SKM-1 treated with dmso at 0.1 percent for 144 hours (cell line): ENCODE measurements around the gene FBXL3.

ENCODE experiments used
- DNase-seq: peaks from one replicate; lab custom pipeline; 2025; ENCODE audit not compliant: unreplicated experiment; lab: John Stamatoyannopoulos, UW

Gene FBXL3, protein sequence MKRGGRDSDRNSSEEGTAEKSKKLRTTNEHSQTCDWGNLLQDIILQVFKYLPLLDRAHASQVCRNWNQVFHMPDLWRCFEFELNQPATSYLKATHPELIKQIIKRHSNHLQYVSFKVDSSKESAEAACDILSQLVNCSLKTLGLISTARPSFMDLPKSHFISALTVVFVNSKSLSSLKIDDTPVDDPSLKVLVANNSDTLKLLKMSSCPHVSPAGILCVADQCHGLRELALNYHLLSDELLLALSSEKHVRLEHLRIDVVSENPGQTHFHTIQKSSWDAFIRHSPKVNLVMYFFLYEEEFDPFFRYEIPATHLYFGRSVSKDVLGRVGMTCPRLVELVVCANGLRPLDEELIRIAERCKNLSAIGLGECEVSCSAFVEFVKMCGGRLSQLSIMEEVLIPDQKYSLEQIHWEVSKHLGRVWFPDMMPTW

GRCh38 chr13:77026861-77027621 is at the start of gene FBXL3:
Gene FBXL3 (minus strand): TSS chr13:77027159. CDS start chr13:77021860, 5,299 bp downstream.
- DNase-seq = peak; percentile 69

GRCh38 chr13:77067519-77067918 is 40.6 kb upstream of the FBXL3 start:
- no peak for DNase-seq

DNA sequence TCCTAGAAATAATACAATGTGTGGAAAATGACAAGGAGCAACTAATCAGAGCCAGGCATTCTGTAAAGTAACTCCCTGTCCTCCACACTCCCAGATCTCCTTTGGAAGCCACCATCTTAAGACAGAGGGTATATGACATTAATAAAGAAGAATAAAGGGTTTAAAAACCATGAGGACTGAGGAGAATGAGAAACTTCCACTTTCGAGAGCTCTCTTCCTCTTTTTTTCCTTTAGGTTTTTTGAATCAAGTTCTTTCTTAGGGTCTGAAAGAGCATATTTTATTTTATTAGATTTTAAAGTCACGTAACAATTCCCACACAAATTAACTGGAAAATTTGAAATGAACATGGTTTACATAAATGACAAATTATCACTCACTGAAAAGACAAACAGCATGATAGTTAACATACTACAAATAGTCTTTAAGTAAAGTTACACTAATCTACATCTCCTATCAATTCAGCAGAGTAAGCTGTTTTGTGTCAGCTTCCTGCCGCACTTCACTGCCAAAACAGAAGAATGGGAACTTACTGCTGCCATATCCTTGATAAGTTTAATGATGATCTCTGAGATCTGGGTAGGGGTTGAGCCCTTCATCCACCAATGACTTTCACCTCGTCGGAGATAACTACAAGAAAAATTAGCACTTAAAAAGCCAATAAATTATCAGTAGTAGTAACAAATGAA is 38.6 kb upstream of the FBXL3 start:
- no peak for DNase-seq

DNA sequence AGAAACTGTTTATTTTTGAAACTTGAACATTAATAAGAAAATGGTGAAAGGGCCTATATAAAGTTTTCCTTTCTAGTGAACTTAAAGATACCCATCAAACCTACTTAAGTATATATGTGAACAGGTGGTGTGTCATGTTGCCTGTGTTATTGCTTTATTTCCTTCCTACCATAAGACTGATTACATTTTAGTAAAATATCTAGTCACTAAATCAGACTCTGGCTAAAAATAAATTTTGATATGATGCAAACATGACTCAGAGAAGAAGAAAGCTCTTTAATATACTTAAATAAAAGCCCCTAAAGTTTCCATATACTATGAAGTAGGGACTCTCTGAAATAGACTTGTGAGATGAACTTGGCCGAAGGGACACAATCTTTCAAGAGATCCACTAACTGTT is 35.1 kb upstream of the FBXL3 start:
- DNase-seq = no peak

- DNase-seq = no peak
These were observed 34.4 kb upstream of the FBXL3 start for GRCh38 chr13:77061362-77061761.

- no peak for DNase-seq
These were observed 29.9 kb upstream of the FBXL3 start for GRCh38 chr13:77056886-77057285.

- no peak for DNase-seq
These were observed 29.4 kb upstream of the FBXL3 start for GRCh38 chr13:77056382-77056781.

- DNase-seq = no peak
These were observed 28.2 kb upstream of the FBXL3 start for GRCh38 chr13:77055158-77055557.

DNA sequence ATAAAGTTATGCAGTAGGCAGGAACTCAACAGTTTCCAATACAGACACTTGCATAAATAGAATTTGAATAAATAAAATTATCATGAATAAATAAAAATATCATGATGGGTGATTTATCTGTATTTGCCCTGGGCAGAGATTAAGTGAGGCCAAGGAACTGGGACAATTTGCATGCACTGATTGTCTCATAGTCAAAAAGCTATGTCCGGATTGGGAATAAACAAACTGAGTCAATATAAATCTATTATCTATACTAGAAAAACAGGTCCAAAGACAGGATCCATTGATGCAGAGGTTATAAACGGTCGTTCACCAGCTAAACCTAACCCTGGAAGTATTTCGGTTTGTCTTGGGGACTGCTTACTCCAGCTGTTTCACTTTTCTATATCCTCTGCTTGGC is 26.2 kb upstream of the FBXL3 start:
- no peak for DNase-seq

- peak; percentile 44 for DNase-seq
These were observed 21.7 kb upstream of the FBXL3 start for GRCh38 chr13:77048681-77049080.

GRCh38 chr13:77047649-77048343 is 20.8 kb upstream of the FBXL3 start:
- no peak for DNase-seq

DNA sequence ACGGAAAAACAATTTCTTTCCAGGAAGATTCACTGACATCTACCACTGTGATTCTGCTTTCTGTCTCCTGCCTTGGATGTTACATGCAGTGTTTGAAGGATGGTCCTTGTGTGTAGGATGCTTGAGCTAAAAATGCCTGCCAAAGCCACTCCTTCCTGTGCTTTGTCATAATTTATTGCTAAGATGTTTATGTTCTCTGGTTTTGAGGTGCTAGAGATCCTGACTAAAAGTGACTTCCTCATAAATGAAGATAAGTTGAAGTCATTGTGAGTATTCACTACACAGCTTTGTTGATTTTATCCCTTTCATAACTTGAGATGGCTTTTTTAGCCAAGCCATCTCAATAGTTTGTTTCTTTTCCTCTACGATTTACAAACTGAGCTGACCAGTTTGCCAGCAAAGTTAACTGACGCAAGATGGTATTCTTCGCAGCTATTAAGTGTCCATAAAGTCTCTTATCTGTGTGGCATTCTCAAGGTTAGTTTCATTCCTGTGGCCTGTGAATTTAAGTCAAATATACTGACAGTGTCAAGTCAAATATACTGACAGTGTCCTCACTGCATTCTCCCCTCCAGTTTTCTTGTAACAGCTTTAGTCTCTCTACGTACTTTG is 15.7 kb upstream of the FBXL3 start:
- DNase-seq = no peak

DNA sequence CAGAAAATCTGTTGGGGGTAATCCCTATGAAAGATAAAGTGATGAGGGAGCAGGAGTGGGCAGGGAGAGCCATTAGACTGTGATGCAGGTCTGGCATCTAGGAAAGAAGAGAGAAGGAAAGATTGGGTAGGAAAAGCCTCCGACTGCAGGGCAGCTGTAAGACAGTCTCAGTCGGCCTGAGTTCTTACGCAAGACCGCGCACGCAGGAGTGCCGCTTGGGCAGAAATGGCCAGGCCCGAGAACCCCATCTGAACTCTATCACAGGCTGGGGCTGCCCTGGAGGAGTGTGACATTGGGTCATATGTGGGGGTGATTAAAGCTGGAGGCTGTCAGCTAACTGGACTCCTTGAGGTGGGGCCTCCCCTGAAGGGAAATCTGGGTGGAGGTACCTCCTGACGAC is 13.9 kb upstream of the FBXL3 start:
- no peak for DNase-seq

DNA sequence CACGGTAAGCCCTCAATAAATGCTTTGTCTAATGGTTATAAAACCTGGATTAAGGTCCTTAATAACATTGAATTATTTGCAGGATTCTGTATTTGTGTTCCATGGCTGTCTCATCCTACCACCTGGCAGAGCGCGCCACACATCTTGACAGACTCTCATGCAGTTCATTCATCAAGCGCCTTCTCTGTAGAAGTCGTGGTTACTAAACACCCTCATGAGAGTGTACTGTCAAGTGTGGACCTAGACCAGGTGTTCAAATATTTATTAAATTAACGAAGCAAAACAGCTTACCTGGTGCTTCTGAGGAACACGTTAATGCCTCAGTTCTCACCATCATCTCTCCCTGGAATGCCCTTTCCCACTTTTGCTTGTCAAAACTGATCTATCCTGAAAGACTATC is 13.1 kb upstream of the FBXL3 start:
- DNase-seq = no peak

DNA sequence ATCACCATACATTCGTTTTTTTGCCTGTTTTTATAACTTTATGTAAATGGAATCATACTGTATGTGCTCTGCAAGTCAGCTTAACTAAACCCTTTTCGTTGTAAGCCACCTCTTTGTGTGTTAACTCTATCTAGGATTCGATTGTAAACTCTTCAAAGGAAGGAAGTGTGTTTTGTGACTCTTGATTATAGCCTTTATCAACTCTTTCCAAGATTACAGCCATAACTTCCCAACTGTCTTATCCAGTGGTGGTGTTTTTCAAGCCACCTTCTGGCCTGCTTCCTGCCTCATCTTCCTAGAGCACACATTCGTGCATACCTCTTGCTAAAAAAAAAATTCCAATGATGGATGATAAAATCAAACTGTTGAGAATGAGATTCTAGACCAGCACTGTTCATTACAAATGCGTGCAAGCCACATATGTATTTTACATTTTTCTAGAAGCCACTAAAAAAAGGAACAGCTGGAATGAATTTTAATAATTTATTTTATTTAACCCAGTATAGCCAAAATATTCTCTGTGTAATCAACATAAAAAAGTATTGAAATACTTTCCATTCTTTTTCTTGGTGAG is 12.0 kb upstream of the FBXL3 start:
- no peak for DNase-seq

- DNase-seq = no peak
These were observed 9.3 kb upstream of the FBXL3 start for GRCh38 chr13:77036279-77036678.

GRCh38 chr13:77034881-77035280 is 7.9 kb upstream of the FBXL3 start:
- DNase-seq = no peak

DNA sequence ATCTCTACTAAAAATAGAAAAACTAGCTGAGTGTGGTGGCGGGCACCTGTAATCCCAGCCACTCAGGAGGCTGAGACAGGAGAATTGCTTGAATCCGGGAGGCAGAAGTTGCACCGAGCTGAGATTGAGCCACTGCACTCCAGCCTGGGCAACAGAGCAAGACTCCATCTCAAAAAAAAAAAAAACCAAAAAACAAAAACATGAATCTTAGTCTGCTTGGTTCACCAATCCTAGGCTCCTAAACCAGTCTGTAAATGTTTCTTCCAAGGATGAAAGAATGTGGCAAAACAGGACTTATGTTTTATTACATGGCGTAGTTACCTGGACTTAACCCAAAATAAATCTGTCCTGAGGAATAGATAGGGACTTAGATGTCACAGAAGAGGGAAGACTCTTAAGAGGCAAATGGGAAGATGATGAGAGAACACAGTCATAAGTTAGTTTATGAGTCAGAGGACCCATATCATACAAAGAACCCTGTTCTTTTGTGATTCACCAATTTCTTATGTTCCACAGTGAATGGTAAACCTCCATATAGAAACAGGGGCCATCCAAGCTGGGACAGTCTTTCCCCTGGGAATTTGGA is 6.9 kb upstream of the FBXL3 start:
- DNase-seq = no peak

DNA sequence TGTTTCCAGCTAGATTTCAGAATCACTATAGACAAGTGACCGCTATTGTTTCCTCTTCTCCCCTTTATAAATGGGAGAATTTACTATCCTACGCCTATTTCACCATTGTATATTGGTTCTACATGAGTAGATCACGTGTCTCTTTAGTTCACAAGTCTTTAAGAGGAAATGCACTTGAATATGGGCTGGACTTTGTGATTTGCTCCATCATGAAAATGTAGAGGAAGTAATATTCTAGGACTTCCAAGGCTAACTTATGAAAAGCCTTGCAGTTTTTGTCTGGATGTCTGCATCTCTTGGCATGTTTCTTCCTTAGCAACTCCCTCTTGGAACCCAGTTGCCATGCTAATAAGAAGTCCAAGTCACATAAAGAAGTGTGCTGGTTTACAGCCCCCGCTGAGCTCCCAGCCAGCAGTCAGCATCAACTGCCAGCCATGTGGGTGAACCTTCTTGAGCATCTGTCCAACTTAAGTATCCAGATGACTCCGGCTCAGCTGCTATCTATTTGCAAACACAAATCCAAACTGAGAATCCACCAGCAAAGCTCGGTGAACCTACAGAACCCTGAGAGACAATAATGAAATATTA is 4.8 kb upstream of the FBXL3 start:
- no peak for DNase-seq

GRCh38 chr13:77029436-77029835 is 2.5 kb upstream of the FBXL3 start:
- no peak for DNase-seq
